ENCODE results near the gene MEOX1.
A peak's percentile ranks its signal among the peaks of the same experiment; 100 is the strongest.

Gene MEOX1

GRCh38 chr17:43667947-43668348, 6.2 kb upstream of the MEOX1 start:
- peak; percentile 6; the same call in 1 of the 2 replicates for TF ChIP-seq MAX (IDR thresholded peaks at IDR 0.05)
- peak; percentile 33; the same call in 1 of the 2 replicates for TF ChIP-seq NFIC (IDR thresholded peaks at IDR 0.05)
- peak; percentile 48; the same call in 1 of the 2 replicates for TF ChIP-seq YY1 (IDR thresholded peaks at IDR 0.05; ENCODE audit: low read depth)
- TF ChIP-seq EP300 (IDR thresholded peaks at IDR 0.05; ENCODE audit: borderline replicate concordance) = peak; percentile 60
- TF ChIP-seq TCF12 (IDR thresholded peaks at IDR 0.05; ENCODE audit: low read depth) = peak; percentile 43; the same call in 1 of the 2 replicates
- TF ChIP-seq TEAD4 (IDR thresholded peaks at IDR 0.05) = peak; percentile 87
- no peak for TF ChIP-seq REST (IDR thresholded peaks at IDR 0.05; ENCODE audit: low read depth)
- TF ChIP-seq EGR1 (IDR thresholded peaks at IDR 0.05) = no peak

- TF ChIP-seq YY1 (IDR thresholded peaks at IDR 0.05; ENCODE audit: low read depth) = no peak
- TF ChIP-seq TAF1 (IDR thresholded peaks at IDR 0.05; ENCODE audit: low read depth) = no peak
- no peak for TF ChIP-seq NFIC (IDR thresholded peaks at IDR 0.05)
- no peak for TF ChIP-seq USF1 (IDR thresholded peaks at IDR 0.05)
These were observed 5.8 kb upstream of the MEOX1 start for GRCh38 chr17:43667506-43667905.

GRCh38 chr17:43665937-43666236, 4.2 kb upstream of the MEOX1 start:
- TF ChIP-seq CEBPB (IDR thresholded peaks at IDR 0.05) = no peak
- TF ChIP-seq MAX (IDR thresholded peaks at IDR 0.05) = no peak
- no peak for TF ChIP-seq USF1 (IDR thresholded peaks at IDR 0.05)
- TF ChIP-seq YY1 (IDR thresholded peaks at IDR 0.05; ENCODE audit: low read depth) = no peak
- TF ChIP-seq EP300 (IDR thresholded peaks at IDR 0.05; ENCODE audit: borderline replicate concordance) = no peak
- TF ChIP-seq CREB1 (IDR thresholded peaks at IDR 0.05; ENCODE audit: low read depth) = no peak
- no peak for TF ChIP-seq TAF1 (IDR thresholded peaks at IDR 0.05; ENCODE audit: low read depth)
- TF ChIP-seq FOXM1 (IDR thresholded peaks at IDR 0.05; ENCODE audit: borderline replicate concordance, low read depth) = no peak
- TF ChIP-seq ZBTB7A (IDR thresholded peaks at IDR 0.05; ENCODE audit: low read depth) = no peak

- no peak for TF ChIP-seq REST (IDR thresholded peaks at IDR 0.05; ENCODE audit: low read depth)
- TF ChIP-seq CEBPB (IDR thresholded peaks at IDR 0.05) = peak; percentile 66
- TF ChIP-seq MAX (IDR thresholded peaks at IDR 0.05) = peak; percentile 86
- TF ChIP-seq FOXM1 (IDR thresholded peaks at IDR 0.05; ENCODE audit: borderline replicate concordance, low read depth) = peak; percentile 94
- TF ChIP-seq TAF1 (IDR thresholded peaks at IDR 0.05; ENCODE audit: low read depth) = no peak
- peak; percentile 95 for TF ChIP-seq NFIC (IDR thresholded peaks at IDR 0.05)
- TF ChIP-seq EP300 (IDR thresholded peaks at IDR 0.05; ENCODE audit: borderline replicate concordance) = peak; percentile 98
- peak; percentile 91 for TF ChIP-seq USF1 (IDR thresholded peaks at IDR 0.05)
- TF ChIP-seq ZBTB7A (IDR thresholded peaks at IDR 0.05; ENCODE audit: low read depth) = peak; percentile 92
- TF ChIP-seq TCF12 (IDR thresholded peaks at IDR 0.05; ENCODE audit: low read depth) = peak; percentile 98
- peak; percentile 53; the same call in 1 of the 2 replicates for TF ChIP-seq YY1 (IDR thresholded peaks at IDR 0.05; ENCODE audit: low read depth)
- no peak for TF ChIP-seq CREB1 (IDR thresholded peaks at IDR 0.05; ENCODE audit: low read depth)
- peak; percentile 99 for TF ChIP-seq TEAD4 (IDR thresholded peaks at IDR 0.05)
- TF ChIP-seq EGR1 (IDR thresholded peaks at IDR 0.05) = peak; percentile 75
- TF ChIP-seq RAD21 (IDR thresholded peaks at IDR 0.05; ENCODE audit: low read depth) = no peak
These were observed 3.6 kb upstream of the MEOX1 start for GRCh38 chr17:43665084-43665936.

GRCh38 chr17:43664096-43664495, 2.4 kb upstream of the MEOX1 start:
- no peak for TF ChIP-seq MAX (IDR thresholded peaks at IDR 0.05)
- TF ChIP-seq ZBTB7A (IDR thresholded peaks at IDR 0.05; ENCODE audit: low read depth) = no peak
- no peak for TF ChIP-seq RAD21 (IDR thresholded peaks at IDR 0.05; ENCODE audit: low read depth)
- no peak for TF ChIP-seq CREB1 (IDR thresholded peaks at IDR 0.05; ENCODE audit: low read depth)
- no peak for TF ChIP-seq TEAD4 (IDR thresholded peaks at IDR 0.05)
- TF ChIP-seq NFIC (IDR thresholded peaks at IDR 0.05) = no peak
- no peak for TF ChIP-seq TCF12 (IDR thresholded peaks at IDR 0.05; ENCODE audit: low read depth)
- no peak for TF ChIP-seq REST (IDR thresholded peaks at IDR 0.05; ENCODE audit: low read depth)
- TF ChIP-seq TAF1 (IDR thresholded peaks at IDR 0.05; ENCODE audit: low read depth) = no peak
- no peak for TF ChIP-seq EGR1 (IDR thresholded peaks at IDR 0.05)
- no peak for TF ChIP-seq YY1 (IDR thresholded peaks at IDR 0.05; ENCODE audit: low read depth)
- TF ChIP-seq USF1 (IDR thresholded peaks at IDR 0.05) = no peak
- TF ChIP-seq FOXM1 (IDR thresholded peaks at IDR 0.05; ENCODE audit: borderline replicate concordance, low read depth) = no peak
- no peak for TF ChIP-seq EP300 (IDR thresholded peaks at IDR 0.05; ENCODE audit: borderline replicate concordance)
- no peak for TF ChIP-seq CEBPB (IDR thresholded peaks at IDR 0.05)
